Pancreas (tissue), 10 donors: Measurements from ENCODE around the gene SIRT2. TPM values are rescaled to one million over a fixed set of nuclear protein-coding genes. Genes with fewer than 3 reads are reported as not detected.

Source experiments
- ATAC-seq, 4 donors: fragments of 200-7000 bp; cut with Tn5 transposase; one replicate each; pipeline versions ENCODE4 v1.8.0 to v1.9.1; 2020; ENCODE audit warnings: mild to moderate bottlenecking in 4 of 4, moderate library complexity in 4 of 4
- DNase-seq, 6 donors: peaks; one replicate each; pipeline ENCODE4 v3.0.0-alpha.2; 2020
- FAIRE-seq: peaks from 2 replicates; lab custom pipeline; 2012; peaks lifted over from hg19 to GRCh38; lab: Jason Lieb, UNC
- H3K27ac ChIP-seq, 4 donors: fragments of 200-600 bp; sonication (generic); 1 replicate in 3 of 4; 2 replicates in 1 of 4; pipeline versions ENCODE4 v1.5.0 to v1.8.0; 2020
- H3K27me3 ChIP-seq, 4 donors: fragments of 200-600 bp; one replicate each; pipeline ENCODE4 v1.8.0; 2021
- H3K36me3 ChIP-seq, 3 donors: fragments of 200-600 bp; sonication (generic) in 1 of 3; one replicate each; pipeline versions ENCODE4 v1.5.0 to v1.8.0; 2020 to 2021
- H3K4me1 ChIP-seq, 3 donors: fragments of 200-600 bp; one replicate each; pipeline ENCODE4 v1.8.0; 2021
- H3K4me3 ChIP-seq, 4 donors: fragments of 200-600 bp; sonication (generic) in 2 of 4; one replicate each; pipeline versions ENCODE4 v1.5.0 to v1.8.0; 2020 to 2021
- H3K9me3 ChIP-seq, 4 donors: fragments of 200-600 bp; one replicate each; pipeline ENCODE4 v1.8.0; 2021
- CTCF ChIP-seq, 4 donors: fragments of 200-600 bp; sonication (generic) in 3 of 4; IDR thresholded peaks; one replicate each; pipeline versions ENCODE4 v1.5.0 to v1.8.0; 2021; ENCODE audit warnings: antibody characterized with exemption in 4 of 4
- WGBS, 2 donors: extraction: QIAGEN DNeasy Blood & Tissue Kit; methylation state at CpG; one replicate each; pipeline ENCODE4 v1.1.7; 2013; 5-methylcytosine and 5-hydroxymethylcytosine counted together
- intact Hi-C, 3 donors: fragments of 100-400 bp; cut with DNase I; formaldehyde crosslinking; loops; one replicate each; pipeline versions ENCODE4 v1.11.1 to v1.14.2; 2022
- polyA plus RNA-seq, 2 donors: library from polyadenylated mRNA; stranded (reverse); fragments of 200-250 nt; gene quantifications; one replicate each; pipeline ENCODE4 v1.2.3, GENCODE V29; 2013
- total RNA-seq, 6 donors: library from RNA; stranded (reverse); fragmentation: NEBNext Ultra II Directional in 4 of 6; extraction: Animal tissue kit (Norgen Biotek cat#: 25700) in 4 of 6; gene quantifications; one replicate each; pipeline versions ENCODE4 v1.2.1 to v1.2.4, GENCODE V29; 2021 to 2023
- donor health status: healthy with polysubstance abuse.
- donor health status: DM: no; HTN: no; CAD: no; lungs with moderate emphysema.
- donor health status: DM: no; HTN: no; CAD: no.
- donor health status: control.
- donor health status: control.
- donor health status: Bipolar disorder and iron deficiency.
- donor health status: DM: yes; HTN: yes; CAD: no.
- donor health status: DM: no; HTN: no; CAD: no.
- donor health status: DM: no; HTN: no; CAD: no.
- donor health status: DM: yes; HTN: yes; CAD: no.

SIRT2 gene
- total and polyA plus RNA-seq, 8 donors: 16.2 to 44.4 (median 19.8) TPM

GRCh38 chr19:38917516-38917915 is 18.1 kb upstream of the SIRT2 start:
- Histone ChIP-seq H3K4me1 (no peaks in the 10 kb centered on the region), H3K9me3 (no peaks in the 10 kb centered on the region), H3K27me3 (no peaks in the 10 kb centered on the region), H3K36me3 (no peaks in the 10 kb centered on the region), H3K27ac (no peak overlapping the region), H3K4me3 (no peak overlapping the region)
- intact Hi-C loops: no loop called here
- FAIRE-seq: no peak
- ATAC-seq: no peak
- WGBS, 2 donors: 83 to 87% methylated on average over 9 of the region's 9 CpGs
- DNase-seq: peak in 2 of 6 donors; percentile 24 to 52
- no peak for TF ChIP-seq CTCF (IDR thresholded peaks at IDR 0.05)

- H3K4me3 ChIP-seq: no peak overlapping the region
- no peaks in the 10 kb centered on the region for H3K4me1 ChIP-seq
- H3K27me3 ChIP-seq: no peaks in the 10 kb centered on the region
- no peak for FAIRE-seq
- WGBS, 2 donors: 90 to 92% methylated on average over 43 to 44 of the region's 44 CpGs
- DNase-seq: peak in 3 of 6 donors; percentile 25 to 62 (median 45)
- no peak for TF ChIP-seq CTCF (IDR thresholded peaks at IDR 0.05)
- H3K36me3 ChIP-seq: no peaks in the 10 kb centered on the region
- no peak overlapping the region for H3K27ac ChIP-seq
- intact Hi-C loops: no loop called here
- no peaks in the 10 kb centered on the region for H3K9me3 ChIP-seq
- no peak for ATAC-seq
Measured at GRCh38 chr19:38915329-38916321, 16.2 kb upstream of the SIRT2 start.

DNA sequence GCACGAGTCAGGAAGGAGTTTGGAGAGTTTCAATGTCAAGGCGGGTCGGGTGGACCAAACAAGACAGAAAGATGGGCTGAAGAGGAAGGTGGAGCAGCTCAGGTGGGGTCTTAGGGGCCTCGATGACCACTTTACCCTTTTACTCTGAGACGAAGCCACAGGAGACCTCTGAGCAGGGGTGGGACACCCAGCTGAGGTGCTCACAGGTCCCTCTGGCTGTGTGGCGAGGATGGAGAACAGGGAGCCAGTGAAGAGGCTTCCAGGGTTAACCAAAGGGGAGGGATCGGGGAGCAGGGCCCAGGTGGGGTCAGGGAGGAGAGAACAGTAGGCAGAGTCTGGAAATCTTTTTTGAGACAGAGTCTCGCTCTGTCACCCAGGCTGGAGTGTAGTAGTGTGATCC is 14.5 kb upstream of the SIRT2 start:
- ATAC-seq: no peak

GRCh38 chr19:38912600-38913514 is 13.4 kb upstream of the SIRT2 start:
- FAIRE-seq: no peak
- DNase-seq: peak in 2 of 6 donors; percentile 13 to 39
- H3K27me3 ChIP-seq: no peaks in the 10 kb centered on the region
- no peaks in the 10 kb centered on the region for H3K9me3 ChIP-seq
- no peaks in the 10 kb centered on the region for H3K4me1 ChIP-seq
- no peak overlapping the region for H3K4me3 ChIP-seq
- TF ChIP-seq CTCF (IDR thresholded peaks at IDR 0.05): no peak
- no peak overlapping the region for H3K27ac ChIP-seq
- H3K36me3 ChIP-seq: no peaks in the 10 kb centered on the region
- 77% methylated on average over 12 of the region's 12 CpGs for WGBS, 2 donors
- intact Hi-C loops: no loop called here
- ATAC-seq: no peak

More for the DNA sequence above, 14.5 kb upstream of the SIRT2 start:
- H3K27me3 ChIP-seq: no peaks in the 10 kb centered on the region
- H3K4me1 ChIP-seq: no peaks in the 10 kb centered on the region
- intact Hi-C loops: no loop called here
- FAIRE-seq (no peak), DNase-seq (peak in 3 of 6 donors; percentile 4 to 24 (median 15))
- 84 to 94% methylated on average over 8 of the region's 8 CpGs for WGBS, 2 donors
- no peaks in the 10 kb centered on the region for H3K36me3 ChIP-seq
- no peak overlapping the region for H3K27ac ChIP-seq
- H3K9me3 ChIP-seq: no peaks in the 10 kb centered on the region
- H3K4me3 ChIP-seq: no peak overlapping the region
- TF ChIP-seq CTCF (IDR thresholded peaks at IDR 0.05): no peak
